MM.1S (cell line): Measurements from ENCODE around the gene NADK.

Experiments used
- DNase-seq: peaks from one replicate; pipeline ENCODE4 v3.0.0-alpha.2; 2015
- H2AFZ ChIP-seq: fragments of 300-600 bp; sonication (generic); 2 replicates; pipeline ENCODE4 v1.6.0; 2016; ENCODE audit warnings: antibody characterized with exemption, low read length
- H3F3A ChIP-seq: fragments of 300-600 bp; sonication (generic); 2 replicates; pipeline ENCODE4 v1.6.1; 2016; ENCODE audit warnings: mild to moderate bottlenecking, antibody characterized with exemption, low read length, moderate library complexity, mixed read lengths; ENCODE audit not compliant: insufficient read depth
- H3K27ac ChIP-seq: fragments of 300-600 bp; sonication (generic); 2 replicates; pipeline ENCODE4 v1.5.1; 2016; ENCODE audit warnings: mild to moderate bottlenecking, low read length
- H3K27me3 ChIP-seq: fragments of 300-600 bp; sonication (generic); replicated peaks from 2 replicates; pipeline ENCODE4 v1.6.0; 2016; ENCODE audit warnings: low read length; ENCODE audit not compliant: insufficient read depth
- H3K36me3 ChIP-seq: fragments of 300-600 bp; sonication (generic); replicated peaks from 2 replicates; pipeline ENCODE4 v1.6.1; 2016; ENCODE audit warnings: mild to moderate bottlenecking, low read length, mixed read lengths; ENCODE audit not compliant: insufficient read depth
- H3K4me1 ChIP-seq: fragments of 300-600 bp; sonication (generic); 2 replicates; pipeline ENCODE4 v1.6.1; 2016; ENCODE audit warnings: low read length, mixed read lengths
- H3K4me2 ChIP-seq: fragments of 300-600 bp; sonication (generic); 2 replicates; pipeline ENCODE4 v1.6.0; 2016; ENCODE audit warnings: low read depth, low read length
- H3K4me3 ChIP-seq: fragments of 300-600 bp; sonication (generic); 2 replicates; pipeline ENCODE4 v1.5.1; 2016; ENCODE audit warnings: low read length, mixed read lengths
- H3K79me2 ChIP-seq: fragments of 300-600 bp; sonication (generic); 2 replicates; pipeline ENCODE4 v1.6.1; 2016; ENCODE audit warnings: mixed run types, low read length, mixed read lengths
- H3K9ac ChIP-seq: fragments of 300-600 bp; sonication (generic); 2 replicates; pipeline ENCODE4 v1.6.1; 2016; ENCODE audit warnings: low read length, mixed read lengths
- H3K9me2 ChIP-seq: fragments of 300-600 bp; sonication (generic); replicated peaks from 2 replicates; pipeline ENCODE4 v1.6.1; 2016; ENCODE audit warnings: mild to moderate bottlenecking, low read length, mixed read lengths; ENCODE audit not compliant: insufficient read depth
- H3K9me3 ChIP-seq: fragments of 300-600 bp; sonication (generic); replicated peaks from 2 replicates; pipeline ENCODE4 v1.6.1; 2016; ENCODE audit warnings: mild to moderate bottlenecking, low read length, mixed read lengths; ENCODE audit not compliant: insufficient read depth
- H4K20me1 ChIP-seq: fragments of 300-600 bp; sonication (generic); 2 replicates; pipeline ENCODE4 v1.6.1; 2016; ENCODE audit warnings: mild to moderate bottlenecking, low read length, moderate library complexity, mixed read lengths; ENCODE audit not compliant: insufficient read depth
- EZH2 ChIP-seq: fragments of 300-600 bp; sonication (generic); optimal IDR thresholded peaks from 2 replicates; pipeline ENCODE3; 2017; ENCODE audit warnings: low read depth, mild to moderate bottlenecking, antibody characterized with exemption, low read length, mixed read lengths
- EZH2phosphoT487 ChIP-seq: fragments of 300-600 bp; sonication (generic); IDR thresholded peaks from 2 replicates; pipeline ENCODE4 v1.6.1; 2018; ENCODE audit warnings: antibody characterized with exemption, low read length
- TF ChIP-seq, protein P1 (sequence below): fragments of 300-600 bp; sonication (generic); IDR thresholded peaks from 2 replicates; pipeline ENCODE4 v1.5.1; 2016; ENCODE audit warnings: antibody characterized with exemption, low read length, mixed read lengths

Gene NADK

DNA sequence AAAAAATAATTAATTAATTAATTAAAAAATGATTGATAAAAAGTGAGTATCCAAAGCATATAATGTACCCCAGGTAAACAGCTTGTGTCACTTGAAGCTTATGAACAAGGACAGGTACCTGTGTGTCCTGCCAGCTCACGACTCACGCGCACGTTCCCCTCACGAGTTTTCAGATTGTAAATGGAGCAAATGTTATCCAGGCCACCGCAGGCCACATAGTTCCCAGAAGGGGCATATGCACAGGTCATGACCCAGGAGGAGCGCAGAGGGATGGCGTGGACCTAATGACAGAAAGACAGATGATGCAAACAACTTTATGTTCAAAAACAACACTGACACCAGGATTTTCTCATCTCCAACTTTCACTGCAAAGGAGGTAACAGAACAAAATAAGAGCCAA is 26.0 kb upstream of the NADK start:
- Histone ChIP-seq H3K36me3 (peaks cover 3% of the 10 kb centered on the region; the same call in 1 of the 2 replicates), H3K27me3 (no peaks in the 10 kb centered on the region), H3K4me1 (peaks cover 26% of the 10 kb centered on the region), H3K27ac (no peak overlapping the region), H3K9me3 (no peaks in the 10 kb centered on the region), H2AFZ (no peak overlapping the region), H3K9ac (no peak overlapping the region), H3K79me2 (peaks cover 55% of the 10 kb centered on the region), H3F3A (peaks cover 16% of the 10 kb centered on the region; the same call in 1 of the 2 replicates), H4K20me1 (peaks cover 12% of the 10 kb centered on the region; the same call in 1 of the 2 replicates), H3K4me3 (no peak overlapping the region), H3K9me2 (no peaks in the 10 kb centered on the region), H3K4me2 (no peak overlapping the region)
- TF ChIP-seq, protein P1, sequence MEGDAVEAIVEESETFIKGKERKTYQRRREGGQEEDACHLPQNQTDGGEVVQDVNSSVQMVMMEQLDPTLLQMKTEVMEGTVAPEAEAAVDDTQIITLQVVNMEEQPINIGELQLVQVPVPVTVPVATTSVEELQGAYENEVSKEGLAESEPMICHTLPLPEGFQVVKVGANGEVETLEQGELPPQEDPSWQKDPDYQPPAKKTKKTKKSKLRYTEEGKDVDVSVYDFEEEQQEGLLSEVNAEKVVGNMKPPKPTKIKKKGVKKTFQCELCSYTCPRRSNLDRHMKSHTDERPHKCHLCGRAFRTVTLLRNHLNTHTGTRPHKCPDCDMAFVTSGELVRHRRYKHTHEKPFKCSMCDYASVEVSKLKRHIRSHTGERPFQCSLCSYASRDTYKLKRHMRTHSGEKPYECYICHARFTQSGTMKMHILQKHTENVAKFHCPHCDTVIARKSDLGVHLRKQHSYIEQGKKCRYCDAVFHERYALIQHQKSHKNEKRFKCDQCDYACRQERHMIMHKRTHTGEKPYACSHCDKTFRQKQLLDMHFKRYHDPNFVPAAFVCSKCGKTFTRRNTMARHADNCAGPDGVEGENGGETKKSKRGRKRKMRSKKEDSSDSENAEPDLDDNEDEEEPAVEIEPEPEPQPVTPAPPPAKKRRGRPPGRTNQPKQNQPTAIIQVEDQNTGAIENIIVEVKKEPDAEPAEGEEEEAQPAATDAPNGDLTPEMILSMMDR = no peak
- no peak for TF ChIP-seq EZH2
- DNase-seq = no peak

DNA sequence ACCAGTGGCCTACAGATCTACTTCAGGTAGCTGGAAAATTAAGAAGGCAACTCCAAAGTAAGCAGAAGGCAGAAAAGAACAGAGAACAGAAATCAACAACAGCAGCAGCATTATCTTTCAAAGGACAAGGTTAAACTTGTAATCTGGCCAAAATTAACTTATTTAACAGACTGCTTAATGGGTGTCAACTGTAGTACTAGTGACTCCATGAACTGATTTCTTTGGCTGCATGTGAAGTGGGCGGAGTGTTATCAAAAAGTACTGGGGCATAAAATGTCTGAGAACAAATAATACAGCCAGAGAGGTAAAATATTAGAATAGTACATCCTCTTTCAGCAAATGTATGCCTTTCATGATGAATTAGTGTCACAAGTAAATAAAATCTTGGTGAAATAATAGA is 24.6 kb upstream of the NADK start:
- no peak for DNase-seq
- H3K9me3 ChIP-seq = no peaks in the 10 kb centered on the region
- peaks cover 35% of the 10 kb centered on the region for H3K4me1 ChIP-seq
- no peak overlapping the region for H3K4me2 ChIP-seq
- TF ChIP-seq EZH2 (no peak), EZH2phosphoT487 (no peak)
- TF ChIP-seq, protein P1 = no peak
- H3F3A ChIP-seq = peaks cover 22% of the 10 kb centered on the region; the same call in 1 of the 2 replicates
- H3K27ac ChIP-seq = no peak overlapping the region
- no peak overlapping the region for H3K9ac ChIP-seq
- H4K20me1 ChIP-seq = peaks cover 17% of the 10 kb centered on the region; the same call in 1 of the 2 replicates
- H2AFZ ChIP-seq = no peak overlapping the region
- H3K27me3 ChIP-seq = no peaks in the 10 kb centered on the region
- peaks cover 3% of the 10 kb centered on the region; the same call in 1 of the 2 replicates for H3K36me3 ChIP-seq
- peaks cover 61% of the 10 kb centered on the region for H3K79me2 ChIP-seq
- no peaks in the 10 kb centered on the region for H3K9me2 ChIP-seq
- H3K4me3 ChIP-seq = no peak overlapping the region

DNA sequence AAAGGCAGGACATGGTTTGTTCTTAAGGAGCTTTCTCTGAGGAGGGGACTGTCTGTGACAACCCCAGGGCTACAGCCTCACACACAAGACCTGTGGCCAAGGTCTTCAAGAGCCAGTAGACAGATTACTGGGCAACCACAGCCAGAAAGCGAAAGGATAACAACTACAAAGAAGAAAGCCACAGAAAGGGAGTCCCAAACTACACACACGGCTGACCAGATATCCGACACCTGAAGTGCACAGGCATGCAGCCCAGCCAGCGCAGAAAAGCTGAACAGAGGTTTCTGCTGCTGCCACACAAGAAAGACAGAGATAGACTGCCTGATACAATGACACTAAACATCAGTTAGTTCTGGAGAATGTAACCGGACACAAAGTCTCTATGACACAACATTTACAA is 21.4 kb upstream of the NADK start:
- Histone ChIP-seq H4K20me1 (peaks cover 17% of the 10 kb centered on the region; the same call in 1 of the 2 replicates), H3K4me3 (no peak overlapping the region), H2AFZ (no peak overlapping the region), H3K9ac (no peak overlapping the region), H3K36me3 (no peaks in the 10 kb centered on the region; the same call in 1 of the 2 replicates), H3K9me2 (no peaks in the 10 kb centered on the region), H3K9me3 (no peaks in the 10 kb centered on the region), H3K27ac (no peak overlapping the region), H3F3A (peaks cover 17% of the 10 kb centered on the region; the same call in 1 of the 2 replicates), H3K79me2 (peaks cover 66% of the 10 kb centered on the region), H3K4me1 (peaks cover 20% of the 10 kb centered on the region), H3K27me3 (no peaks in the 10 kb centered on the region), H3K4me2 (no peak overlapping the region)
- TF ChIP-seq, protein P1 = no peak
- TF ChIP-seq EZH2phosphoT487 = no peak
- TF ChIP-seq EZH2 = no peak
- peak; percentile 64 for DNase-seq
